GM18499 (cell line): ENCODE measurements around the gene RPL41.
"Not testable (repeated sequence)": the region's sequence is repeated elsewhere in the genome, so short reads cannot be mapped to it uniquely, and the experiment has no call there.

Experiments used
- ATAC-seq: cut with Tn5 transposase; IDR thresholded peaks from one replicate; pipeline ENCODE4 v1.9.1; 2021; ENCODE audit warnings: moderate number of reproducible peaks; ENCODE audit not compliant: insufficient read depth, unreplicated experiment

The RPL41 gene

GRCh38 chr12:56102683-56103065, 13.8 kb upstream of the RPL41 start:
- ATAC-seq: no peak

- ATAC-seq: no peak
Measured at GRCh38 chr12:56103066-56103711, 13.2 kb upstream of the RPL41 start.

- ATAC-seq: no peak
Measured at GRCh38 chr12:56103823-56104108, 12.7 kb upstream of the RPL41 start.

- peak; percentile 73 for ATAC-seq
Measured at GRCh38 chr12:56104109-56104814, 12.2 kb upstream of the RPL41 start, which contains the start of gene PA2G4. Gene PA2G4, plus strand, starts transcription at chr12:56104559. Its CDS starts 179 bp downstream, at chr12:56104738.

- ATAC-seq: peak; percentile 4
Measured at GRCh38 chr12:56104815-56105608, 11.4 kb upstream of the RPL41 start.

GRCh38 chr12:56105609-56105902, 10.9 kb upstream of the RPL41 start:
- no peak for ATAC-seq

- ATAC-seq: no peak
Measured at GRCh38 chr12:56107242-56107641, 9.2 kb upstream of the RPL41 start.

GRCh38 chr12:56110571-56110970, 5.9 kb upstream of the RPL41 start:
- no peak for ATAC-seq

- ATAC-seq: no peak
Measured at GRCh38 chr12:56114084-56114483, 2.3 kb upstream of the RPL41 start.

GRCh38 chr12:56115329-56115728, 1.1 kb upstream of the RPL41 start:
- no peak for ATAC-seq

GRCh38 chr12:56117082-56117706, 761 bp downstream of the RPL41 start:
- ATAC-seq: not testable (repeated sequence)

GRCh38 chr12:56117778-56118687, 1.6 kb downstream of the RPL41 start, which contains the start of gene ZC3H10:
Gene ZC3H10, plus strand, starts transcription at chr12:56118266. Its CDS starts 2,297 bp downstream, at chr12:56120563.
- ATAC-seq: peak; percentile 81

- ATAC-seq: no peak
Measured at GRCh38 chr12:56118688-56119357, 2.4 kb downstream of the RPL41 start.

GRCh38 chr12:56119361-56119796, 2.9 kb downstream of the RPL41 start:
- no peak for ATAC-seq

- ATAC-seq: no peak
Measured at GRCh38 chr12:56120158-56120846, 3.9 kb downstream of the RPL41 start.

GRCh38 chr12:56121204-56121870, 4.9 kb downstream of the RPL41 start:
- ATAC-seq: no peak

GRCh38 chr12:56122637-56123036, 6.2 kb downstream of the RPL41 start:
- no peak for ATAC-seq

- no peak for ATAC-seq
Measured at GRCh38 chr12:56124133-56124532, 7.7 kb downstream of the RPL41 start.
